ENCODE data around the gene HLCS.

Gene HLCS

GRCh38 chr21:36749935-36750575 lies 216.4 kb downstream of the HLCS start:
- DNase-seq (ENCODE audit: low read depth in 4 of 4, low spot score in 1 of 4) = no peak

- peak in 3 of 4 experiments; percentile 7 to 50 (median 10) for DNase-seq (ENCODE audit: low read depth in 4 of 4, low spot score in 1 of 4)
These were observed 218.6 kb downstream of the HLCS start for GRCh38 chr21:36747815-36748383.

GRCh38 chr21:36747041-36747814 lies 219.2 kb downstream of the HLCS start:
- DNase-seq (ENCODE audit: low read depth in 4 of 4, low spot score in 1 of 4) = no peak

GRCh38 chr21:36745459-36745858 lies 221.0 kb downstream of the HLCS start:
- no peak for DNase-seq (ENCODE audit: low read depth in 4 of 4, low spot score in 1 of 4)

GRCh38 chr21:36744560-36745231 lies 221.8 kb downstream of the HLCS start:
- DNase-seq (ENCODE audit: low read depth in 4 of 4, low spot score in 1 of 4) = no peak

GRCh38 chr21:36744190-36744559 lies 222.3 kb downstream of the HLCS start:
- no peak for DNase-seq (ENCODE audit: low read depth in 4 of 4, low spot score in 1 of 4)

GRCh38 chr21:36743446-36743845 lies 223.0 kb downstream of the HLCS start:
- no peak for DNase-seq (ENCODE audit: low read depth in 4 of 4, low spot score in 1 of 4)

GRCh38 chr21:36743008-36743407 lies 223.5 kb downstream of the HLCS start:
- DNase-seq (ENCODE audit: low read depth in 4 of 4, low spot score in 1 of 4) = no peak

- no peak for DNase-seq (ENCODE audit: low read depth in 4 of 4, low spot score in 1 of 4)
These were observed 225.0 kb downstream of the HLCS start for GRCh38 chr21:36741506-36741905.

- no peak for DNase-seq (ENCODE audit: low read depth in 4 of 4, low spot score in 1 of 4)
These were observed 227.9 kb downstream of the HLCS start for GRCh38 chr21:36738489-36739126.

GRCh38 chr21:36735724-36736320 lies 230.6 kb downstream of the HLCS start:
- DNase-seq (ENCODE audit: low read depth in 4 of 4, low spot score in 1 of 4) = no peak

GRCh38 chr21:36735201-36735515 lies 231.3 kb downstream of the HLCS start:
- DNase-seq (ENCODE audit: low read depth in 4 of 4, low spot score in 1 of 4) = no peak

- DNase-seq (ENCODE audit: low read depth in 4 of 4, low spot score in 1 of 4) = no peak
These were observed 231.9 kb downstream of the HLCS start for GRCh38 chr21:36734367-36735200.

- no peak for DNase-seq (ENCODE audit: low read depth in 4 of 4, low spot score in 1 of 4)
These were observed 232.6 kb downstream of the HLCS start for GRCh38 chr21:36733857-36734256.

GRCh38 chr21:36732761-36733160 lies 233.7 kb downstream of the HLCS start:
- DNase-seq (ENCODE audit: low read depth in 4 of 4, low spot score in 1 of 4) = no peak

- no peak for DNase-seq (ENCODE audit: low read depth in 4 of 4, low spot score in 1 of 4)
These were observed 234.3 kb downstream of the HLCS start for GRCh38 chr21:36732217-36732616.

- DNase-seq (ENCODE audit: low read depth in 4 of 4, low spot score in 1 of 4) = no peak
These were observed 235.9 kb downstream of the HLCS start for GRCh38 chr21:36730291-36731281.

GRCh38 chr21:36729310-36729970 lies 237.0 kb downstream of the HLCS start:
- no peak for DNase-seq (ENCODE audit: low read depth in 4 of 4, low spot score in 1 of 4)
